NCI-H2107 treated with DMSO at 0.1 percent for 48 hours (cell line): Measurements from ENCODE around the gene IER3.

Experiments
- DNase-seq: peaks from one replicate; lab custom pipeline; 2025; ENCODE audit not compliant: unreplicated experiment; lab: John Stamatoyannopoulos, UW

The IER3 gene

DNA sequence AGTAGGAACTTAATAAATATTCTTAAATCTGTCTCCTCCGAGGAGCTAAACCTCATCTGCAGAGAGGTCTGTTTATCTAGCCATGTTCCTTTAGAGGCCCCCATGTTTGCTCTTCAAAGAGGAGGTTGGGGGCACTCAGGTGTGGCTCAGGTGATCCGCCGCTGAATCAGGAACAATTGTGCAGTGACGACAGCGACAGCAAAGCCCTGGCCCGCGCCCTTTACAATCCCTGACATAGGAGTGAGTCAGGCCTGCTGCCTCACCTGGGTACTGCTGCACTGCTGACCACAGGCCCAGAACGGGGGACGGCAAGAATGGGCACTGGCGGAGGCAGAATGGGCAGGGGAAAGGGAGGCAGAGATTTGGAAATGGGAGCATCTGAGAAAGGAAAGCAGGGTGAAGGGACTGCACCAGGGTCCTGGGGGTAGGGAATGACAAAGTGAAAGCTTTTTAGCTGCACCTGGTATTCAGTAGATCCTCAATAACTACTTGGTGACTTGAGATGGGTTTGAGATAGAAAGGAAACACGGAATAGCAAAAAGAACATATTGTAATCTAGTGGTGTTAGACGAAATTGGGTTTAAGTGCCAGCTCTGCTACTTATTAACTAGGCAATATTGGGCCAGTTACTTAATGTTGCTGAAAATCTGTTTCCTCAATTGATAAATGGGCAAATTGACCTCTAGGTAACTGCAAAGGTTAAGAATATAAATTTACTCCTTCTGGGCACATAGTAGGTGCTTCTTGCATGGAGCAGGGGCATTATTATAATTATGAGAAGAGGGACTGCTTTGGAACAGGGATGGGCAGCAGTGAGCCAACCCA is 5.4 kb upstream of the IER3 start:
- no peak for DNase-seq

DNA sequence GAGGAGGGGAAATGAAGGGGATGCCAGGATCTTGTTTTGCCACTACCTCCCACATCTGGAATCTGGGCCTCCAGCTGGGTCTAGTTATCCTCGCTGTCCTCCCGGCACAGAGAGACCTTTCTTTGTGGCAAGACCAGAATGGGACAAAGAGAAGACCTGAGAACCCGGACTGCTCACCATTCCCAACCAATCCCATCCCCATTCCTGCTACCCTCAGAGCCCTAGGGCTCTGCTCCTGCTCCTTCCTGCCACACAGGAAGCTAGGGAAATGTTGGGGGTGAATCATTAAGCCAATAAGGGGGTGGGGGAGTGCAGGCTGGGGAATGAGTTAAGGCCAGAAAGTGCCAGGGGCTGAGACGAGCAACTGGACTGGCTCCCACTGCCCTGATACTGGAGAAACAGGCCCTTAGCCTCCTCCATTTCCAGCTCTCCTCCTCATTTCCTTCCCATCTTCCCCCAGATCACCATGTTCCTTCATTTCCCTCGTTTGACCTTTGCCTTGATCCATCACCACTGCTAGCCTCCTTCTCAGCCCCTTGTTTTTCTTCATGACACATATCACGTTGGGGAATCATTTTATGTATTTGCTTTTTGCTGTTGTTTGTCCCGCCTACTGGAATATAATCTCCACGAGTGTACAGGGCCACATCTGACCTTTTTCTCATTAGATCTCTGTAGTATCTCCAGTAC is 4.6 kb upstream of the IER3 start:
- DNase-seq = no peak

DNA sequence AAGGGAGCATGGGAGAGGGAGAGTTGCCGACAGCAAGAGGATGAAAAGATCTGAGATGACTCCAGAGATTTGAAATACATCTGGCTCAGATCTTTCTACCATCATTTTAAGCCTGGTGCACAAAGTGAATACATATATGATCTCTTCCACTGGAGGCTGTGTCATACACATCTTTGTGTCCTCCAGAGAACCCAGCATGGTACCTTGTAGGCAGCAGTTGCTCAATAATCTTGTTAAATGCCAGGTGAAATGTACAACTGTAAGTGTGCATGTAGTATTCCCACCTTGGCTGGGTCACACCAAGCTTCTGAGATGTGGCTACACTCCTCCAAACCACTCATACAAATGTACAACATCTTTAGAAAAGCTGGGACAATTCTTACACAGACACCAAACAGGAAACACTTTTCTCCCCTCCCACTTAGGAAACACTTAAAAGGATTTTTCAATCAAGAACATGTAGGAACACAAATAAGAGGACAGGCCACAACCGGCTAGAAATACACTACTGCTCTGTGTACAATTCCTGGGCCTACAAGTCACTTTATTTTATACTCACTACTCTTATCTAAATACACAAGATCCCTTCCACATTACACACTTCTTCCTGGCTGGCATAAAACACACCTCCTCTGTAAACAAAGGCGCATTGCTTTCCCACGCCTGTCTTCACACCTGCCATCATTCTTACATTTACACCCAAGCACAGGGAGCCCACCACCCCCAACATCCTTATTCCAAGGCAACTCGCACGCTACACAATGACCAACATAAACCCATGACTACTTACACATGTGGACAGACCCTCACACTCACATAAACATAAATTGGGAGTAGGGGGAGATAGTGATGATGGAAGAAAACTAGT is 3.8 kb upstream of the IER3 start:
- DNase-seq = no peak

DNA sequence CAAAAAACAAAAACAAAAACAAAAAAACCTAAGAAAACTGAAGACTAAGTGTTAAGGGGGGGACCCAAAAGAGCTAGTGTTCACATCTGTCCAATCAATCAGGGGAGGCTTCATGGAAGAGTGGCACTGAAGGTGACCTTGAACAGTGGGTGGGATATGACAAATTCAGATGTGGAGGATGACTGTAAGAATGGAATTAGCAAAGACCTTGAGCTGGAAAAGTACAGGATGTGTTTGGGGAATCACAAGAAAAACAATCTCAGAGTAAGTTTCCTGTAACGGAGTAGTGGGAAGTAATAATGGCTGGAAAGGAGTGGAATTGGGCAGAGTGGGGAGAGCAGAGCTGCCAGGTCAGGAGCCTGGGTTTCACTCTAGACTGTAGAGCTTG is 2.9 kb upstream of the IER3 start:
- DNase-seq = no peak

DNA sequence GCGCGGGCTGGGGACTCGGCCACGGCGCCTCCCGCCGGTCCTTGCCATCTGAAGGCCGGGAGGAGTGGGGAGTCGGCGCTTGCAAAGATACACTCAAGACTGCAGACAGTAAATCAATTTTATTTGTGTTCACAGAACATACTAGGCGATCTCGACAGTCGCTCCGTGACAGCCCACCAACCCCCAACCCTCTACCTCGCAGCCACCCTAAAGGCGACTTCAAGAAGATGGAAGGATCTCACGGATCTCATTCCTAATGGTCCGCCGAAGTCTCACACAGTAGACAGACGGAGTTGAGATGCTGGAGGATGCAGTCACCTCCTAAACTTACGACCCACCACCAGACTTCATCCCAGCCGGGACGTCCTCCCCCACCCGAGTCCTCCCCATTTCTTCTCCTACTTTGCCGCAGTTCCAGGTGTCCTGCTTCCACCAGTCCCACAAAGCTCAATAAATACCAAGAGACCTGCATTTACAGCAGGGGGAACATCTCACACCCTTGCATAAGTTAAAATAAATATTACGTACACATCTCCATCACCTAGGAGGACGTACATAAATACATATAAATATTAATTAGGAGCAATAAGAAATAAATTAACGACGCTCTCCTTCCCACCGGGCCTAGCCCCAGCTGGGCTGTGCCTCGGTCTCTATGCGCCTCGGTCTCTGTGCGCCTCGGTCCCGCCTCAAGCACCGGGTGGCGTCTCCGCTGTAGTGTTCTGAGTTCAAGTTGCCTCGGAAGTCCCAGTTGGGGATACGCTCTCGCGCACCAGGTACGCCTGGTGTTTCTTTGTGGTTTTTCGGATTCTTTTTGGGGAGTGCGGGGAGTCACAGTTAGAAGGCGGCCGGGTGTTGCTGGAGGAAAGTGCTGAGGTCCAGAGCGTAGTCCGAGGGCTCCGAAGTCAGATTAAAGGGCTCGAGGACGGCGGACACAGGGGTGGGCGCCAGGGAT is 971 bp downstream of the IER3 start:
- no peak for DNase-seq

DNA sequence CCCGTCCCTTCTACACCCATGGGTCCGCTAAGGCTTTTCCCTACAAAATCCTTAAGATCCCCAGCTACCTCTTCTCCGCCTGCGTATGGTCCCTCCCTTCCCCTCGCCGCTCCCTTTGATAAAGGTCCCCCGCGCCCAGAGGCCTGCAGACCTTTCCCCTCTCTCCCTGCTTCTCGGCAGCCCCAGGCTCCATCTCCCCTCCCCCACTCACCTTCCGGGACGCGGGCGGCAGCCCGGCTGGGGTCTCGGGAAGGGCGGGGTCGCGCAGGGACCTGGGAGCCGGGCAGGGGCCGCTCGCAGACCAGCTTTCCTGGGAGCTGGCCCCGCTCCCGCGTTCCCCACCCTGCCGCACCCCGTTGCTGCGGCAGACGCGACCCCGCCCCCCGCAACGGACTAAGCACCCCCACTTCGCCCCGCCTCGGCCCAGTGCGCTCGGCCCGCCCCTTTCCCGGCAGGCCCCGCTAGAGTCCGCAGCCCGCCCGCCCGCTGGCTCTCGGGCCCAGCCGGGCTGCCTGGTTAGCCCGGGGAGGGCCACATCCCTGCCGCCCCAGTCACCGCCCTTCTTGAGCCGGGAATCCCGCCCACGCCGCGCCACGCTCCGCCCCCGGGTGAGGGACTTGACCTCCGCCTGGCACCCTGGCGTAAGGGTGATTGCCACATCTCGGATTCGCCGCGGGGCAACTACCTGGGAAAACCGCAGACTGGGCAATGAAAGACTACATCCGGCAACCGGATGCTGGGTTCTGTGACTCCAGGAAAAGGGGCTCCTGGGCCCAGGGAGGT is 1.8 kb downstream of the IER3 start, which contains the start of gene FLOT1:
Gene FLOT1 (minus strand): TSS at position 372 of the 783 bp plus-strand sequence. CDS start 498 bp downstream, outside the sequence.
- peak; percentile 14 for DNase-seq

DNA sequence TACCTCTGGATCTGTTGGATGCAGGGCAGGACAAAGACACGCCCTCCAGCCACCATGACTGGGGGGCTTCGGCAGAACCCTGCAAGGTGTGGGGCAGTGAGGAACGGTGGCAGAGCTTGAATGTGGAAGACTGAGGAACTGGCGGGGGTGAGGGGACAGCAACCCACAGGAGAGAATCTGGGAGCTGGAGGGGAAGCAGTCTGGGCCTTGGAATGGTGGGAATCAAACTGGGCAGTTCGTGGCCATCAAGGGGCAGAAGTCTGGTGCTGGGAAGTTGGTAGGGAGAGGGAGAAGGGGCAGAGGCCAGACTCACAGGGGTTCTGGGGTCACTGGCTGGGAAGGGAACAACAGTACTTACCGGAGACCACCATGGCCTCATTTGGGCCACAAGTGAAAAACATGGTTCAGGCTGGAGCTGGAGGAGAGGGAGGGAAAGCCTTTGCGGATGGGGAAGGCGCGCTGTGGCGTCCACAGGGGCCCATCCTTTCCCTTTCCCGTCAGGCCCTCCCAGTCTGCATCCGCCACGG is 2.5 kb downstream of the IER3 start:
- no peak for DNase-seq

DNA sequence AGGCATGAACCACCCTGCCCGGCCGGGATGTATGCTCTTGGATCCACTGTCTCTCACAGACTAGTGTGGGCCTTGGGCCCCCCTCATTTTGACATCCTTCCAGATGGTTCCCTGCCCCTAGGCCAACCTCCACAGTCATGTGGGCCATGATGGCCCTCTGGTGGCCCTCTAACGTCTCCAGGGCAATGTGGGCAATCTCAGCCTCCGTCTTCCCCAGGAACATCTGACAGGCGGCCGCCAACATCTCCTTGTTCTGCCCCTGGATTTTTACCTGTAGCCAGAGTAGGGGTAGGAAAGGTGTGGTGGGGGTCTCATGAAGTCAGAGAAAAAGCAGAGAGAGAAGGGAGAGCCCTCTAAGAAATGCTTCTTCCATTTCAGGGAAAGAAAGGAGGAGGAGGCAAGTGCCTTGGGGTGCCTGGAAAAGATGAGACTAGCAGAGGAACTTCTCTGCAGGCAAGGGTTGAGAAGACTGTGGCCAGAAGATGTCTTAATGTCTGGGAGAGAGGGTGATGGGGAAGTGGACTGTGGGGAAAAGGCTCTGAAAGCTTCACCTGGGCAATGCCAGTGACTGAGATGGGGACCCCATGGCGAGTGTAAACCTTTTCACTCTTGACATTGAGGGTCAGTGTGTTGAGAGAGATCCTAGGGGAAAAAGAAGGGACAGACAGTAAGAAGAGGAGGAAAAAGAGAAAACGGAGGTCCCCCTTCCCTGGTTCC is 3.1 kb downstream of the IER3 start:
- no peak for DNase-seq

DNA sequence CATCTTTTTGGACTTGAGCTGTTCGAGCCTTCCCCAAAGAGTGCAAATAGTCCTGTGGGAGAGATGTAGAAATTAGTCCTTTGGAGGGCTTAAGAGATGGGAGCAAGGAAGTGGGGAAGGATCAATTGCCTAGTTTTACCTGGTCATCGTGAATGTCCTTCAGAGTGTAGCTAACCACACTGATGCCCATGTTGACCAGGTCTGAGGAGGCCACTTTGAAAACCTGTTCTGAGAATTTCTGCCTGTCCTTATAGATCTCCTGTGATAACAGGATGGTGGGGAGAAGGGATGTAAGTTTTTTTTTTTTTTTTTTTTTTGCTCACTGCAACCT is 3.8 kb downstream of the IER3 start:
- DNase-seq = no peak

DNA sequence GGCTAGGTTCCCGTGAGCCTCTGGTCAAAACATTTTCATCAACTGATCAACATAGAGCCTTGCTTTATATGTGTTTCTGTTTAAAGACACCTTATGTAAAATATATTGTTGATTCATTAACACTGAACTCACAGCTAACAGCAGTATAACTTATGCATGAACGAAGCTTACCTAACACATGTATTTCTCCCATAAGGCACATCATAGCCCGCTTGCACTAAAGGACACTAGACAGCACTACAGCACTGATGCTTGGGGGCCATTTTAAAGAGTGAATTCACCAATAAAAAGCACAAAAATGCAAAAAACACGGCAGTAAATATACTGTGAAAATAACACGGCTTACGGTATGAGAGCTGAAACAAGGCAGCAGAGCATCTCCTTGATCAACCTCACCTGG is 5.8 kb downstream of the IER3 start:
- DNase-seq = no peak

DNA sequence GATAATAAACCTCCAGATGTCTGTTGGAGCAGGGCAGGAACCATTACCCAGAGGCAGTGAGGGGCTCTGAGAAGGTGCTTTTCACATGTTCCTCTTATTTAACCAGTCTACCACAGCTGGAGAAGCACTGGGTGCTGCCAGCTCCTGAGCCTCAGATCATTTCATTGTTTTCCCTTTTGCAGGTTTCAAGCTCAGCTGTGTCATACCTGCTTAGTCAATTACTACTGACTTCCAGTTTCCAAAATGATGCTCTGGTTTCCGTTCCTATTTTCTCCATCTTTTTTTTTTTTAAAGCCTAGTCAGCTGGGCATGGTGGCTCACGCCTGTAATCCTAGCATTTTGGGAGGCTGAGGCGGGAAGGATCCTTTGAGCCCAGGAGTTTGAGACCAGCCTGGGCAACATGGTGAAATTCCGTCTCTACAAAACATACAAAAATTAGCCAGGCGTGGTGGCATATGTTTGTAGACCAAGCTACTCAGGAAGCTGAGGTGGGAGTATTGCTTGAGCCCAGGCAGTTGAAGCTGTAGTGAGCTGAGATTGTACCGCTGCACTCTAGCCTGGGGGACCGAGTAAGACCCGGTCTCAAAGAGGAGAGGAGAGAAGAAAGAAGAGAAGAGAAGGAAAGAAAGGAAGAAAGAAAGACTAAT is 8.6 kb downstream of the IER3 start:
- no peak for DNase-seq

DNA sequence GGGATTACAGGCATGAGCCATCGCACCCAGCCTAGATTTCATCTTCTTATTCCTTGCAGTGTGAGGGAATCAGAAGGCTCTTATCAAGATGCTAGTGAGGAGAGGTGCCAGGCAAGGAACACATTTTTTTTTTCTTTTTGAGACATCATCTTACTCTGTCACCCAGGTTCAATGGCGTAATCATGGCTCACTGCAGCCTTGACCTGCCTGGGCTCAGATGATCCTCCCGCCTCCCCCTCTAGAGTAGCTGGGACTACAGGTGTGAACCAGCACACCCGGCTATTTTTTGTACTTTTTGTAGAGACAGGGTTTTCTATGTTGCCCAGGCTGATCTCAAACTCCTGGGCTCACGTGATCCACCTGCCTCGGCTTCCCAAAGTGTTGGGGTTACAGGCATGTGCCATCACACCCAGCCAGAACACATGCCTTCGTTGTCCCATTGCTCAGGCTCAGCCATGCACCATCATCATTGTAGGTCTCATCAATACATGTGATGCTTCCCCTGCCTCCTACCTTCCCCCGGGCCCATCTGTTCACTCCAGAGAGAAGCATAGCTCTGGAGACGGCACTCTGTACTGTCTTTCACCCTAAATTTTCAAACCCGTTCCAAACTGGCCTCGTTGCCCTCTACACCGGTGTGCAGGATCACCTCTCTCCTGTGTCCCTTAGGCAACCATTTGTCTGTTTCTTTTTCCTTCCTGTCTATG is 12.0 kb downstream of the IER3 start:
- no peak for DNase-seq

DNA sequence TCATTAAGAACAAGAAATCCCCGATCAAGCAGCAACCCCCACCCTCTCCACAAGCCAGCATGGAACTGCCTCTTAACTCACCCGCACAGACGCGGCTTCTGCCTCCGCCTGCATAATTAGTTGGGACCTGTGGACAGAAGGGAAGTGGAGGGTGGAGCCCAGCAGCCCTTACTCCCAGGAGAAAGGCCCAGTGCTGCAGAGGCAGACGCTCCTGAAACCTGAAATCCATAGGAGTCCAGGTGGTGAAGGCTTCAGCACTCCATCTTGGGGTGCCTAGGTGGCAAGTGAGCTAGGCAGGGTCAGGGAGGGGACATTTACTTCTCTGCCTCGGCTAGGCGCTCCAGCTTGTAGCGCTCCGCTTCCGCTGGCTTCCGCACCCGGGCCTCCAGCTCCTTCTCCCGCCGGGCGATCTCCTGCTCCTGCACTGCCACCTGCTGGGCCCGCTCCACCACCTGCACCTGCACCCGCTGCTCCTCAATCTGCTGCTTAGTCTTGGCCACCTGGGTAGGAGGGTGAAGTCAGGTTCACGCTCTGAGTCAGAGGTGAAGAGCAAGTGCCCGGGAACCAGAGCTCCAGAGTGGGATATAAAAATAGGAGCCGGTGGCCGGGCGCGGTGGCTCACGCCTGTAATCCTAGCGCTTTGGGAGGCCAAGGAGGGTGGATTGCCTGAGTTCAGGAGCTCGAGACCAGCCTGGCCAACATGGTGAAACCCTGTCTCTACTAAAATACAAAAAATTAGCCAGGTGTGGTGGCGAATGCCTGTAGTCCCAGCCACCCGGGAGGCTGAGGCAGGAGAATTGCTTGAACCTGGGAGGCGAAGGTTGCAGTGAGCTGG is 13.5 kb downstream of the IER3 start:
- peak; percentile 77 for DNase-seq

DNA sequence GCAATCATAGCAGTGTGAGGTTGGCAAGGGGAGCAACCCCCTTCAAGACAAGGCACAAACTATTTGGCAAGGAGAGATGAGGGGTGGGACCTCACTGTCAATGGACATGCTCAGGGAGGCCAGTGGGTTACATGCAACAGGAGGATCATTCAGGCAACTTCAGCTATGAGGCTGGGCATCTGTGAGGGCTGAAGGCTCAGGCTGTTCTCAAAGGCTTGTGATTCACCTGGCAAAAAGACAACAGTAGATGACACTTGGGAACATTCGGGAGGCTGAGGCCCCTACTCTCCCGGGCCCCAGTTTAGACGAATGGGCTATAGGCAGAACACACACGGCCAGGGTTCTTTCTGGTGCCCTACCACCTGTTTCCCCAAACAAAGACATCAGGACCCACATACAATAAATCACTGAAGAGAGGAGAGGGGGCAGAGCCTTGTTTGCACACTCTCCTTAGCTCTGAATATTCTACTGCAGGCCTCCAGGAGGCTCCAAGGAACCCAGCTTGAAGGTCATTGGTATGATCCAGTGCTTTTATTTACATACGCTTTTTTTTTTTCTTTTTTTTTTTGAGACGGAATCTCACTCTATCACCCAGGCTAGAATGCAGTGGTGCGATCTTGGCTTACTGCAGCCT is 16.3 kb downstream of the IER3 start:
- DNase-seq = no peak

DNA sequence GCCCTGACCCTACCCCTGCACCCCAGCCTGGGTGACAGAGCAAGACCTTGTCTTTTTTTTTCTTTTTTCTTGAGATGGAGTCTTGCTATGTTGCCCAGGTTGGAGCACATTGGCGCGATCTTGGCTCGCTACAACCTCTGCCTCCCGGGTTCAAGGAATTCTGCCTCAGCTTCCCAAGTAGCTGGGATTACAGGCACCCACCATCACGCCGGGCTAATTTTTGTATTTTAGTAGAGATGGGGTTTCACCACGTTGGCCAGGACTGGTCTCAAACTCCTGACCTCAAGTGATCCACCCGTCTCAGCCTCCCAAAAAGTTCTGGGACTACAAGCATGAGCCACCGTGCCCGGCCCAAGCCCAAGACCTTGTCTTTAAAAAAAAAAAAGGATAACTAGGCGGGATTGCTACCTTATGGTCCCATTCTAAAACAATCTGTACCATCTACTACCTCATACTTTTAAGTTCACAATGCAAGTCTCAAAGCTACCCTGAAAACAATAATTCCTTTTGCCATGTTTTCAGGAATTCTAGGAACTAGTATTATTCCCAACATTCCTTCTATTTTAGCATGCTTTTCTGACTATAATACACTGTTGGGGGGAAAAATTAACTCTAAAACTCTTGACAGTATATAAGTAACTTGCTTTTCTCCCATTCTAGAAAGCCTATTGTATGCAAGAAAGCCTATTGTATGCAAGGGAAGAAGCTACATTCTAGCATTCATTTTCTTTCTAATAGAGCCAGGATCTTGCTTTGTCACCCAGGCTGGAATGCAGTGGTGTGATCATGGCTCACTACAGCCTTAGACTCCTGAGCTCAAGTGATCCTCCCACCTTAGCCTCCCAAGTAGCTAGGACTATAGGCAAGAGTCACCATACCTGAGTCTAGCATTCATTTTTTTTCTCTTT is 17.6 kb downstream of the IER3 start:
- no peak for DNase-seq
